H1 (cell line): ENCODE data around the gene DPP10. TPM values are rescaled to one million over a fixed set of nuclear protein-coding genes. Genes with fewer than 3 reads are reported as not detected.

Source experiments
- CTCF ChIA-PET: fragments of 300-600 bp; sonication (Branson Sonifier 250); formaldehyde crosslinking; loops from one replicate; lab custom pipeline; 2021; ENCODE audit not compliant: partially characterized antibody; lab: Charles Lee
- POLR2A ChIA-PET: fragments of 300-600 bp; sonication (Branson Sonifier 250); formaldehyde crosslinking; loops from one replicate; lab custom pipeline; 2021; ENCODE audit warnings: inconsistent platforms; ENCODE audit not compliant: partially characterized antibody; lab: Charles Lee
- DNase-seq, 2 experiments: peaks; one replicate each; pipeline versions ENCODE4 v3.0.0 to v3.0.0-alpha.2; 2010 to 2022; ENCODE audit warnings: low spot score in 2 of 2, low read depth in 1 of 2, mixed read lengths in 1 of 2
- FAIRE-seq: peaks from 2 replicates; lab custom pipeline; 2011; peaks lifted over from hg19 to GRCh38; lab: Jason Lieb, UNC
- H2AFZ ChIP-seq: 2 replicates; pipeline ENCODE4 v1.8.1; 2012; ENCODE audit warnings: low read length, inconsistent platforms
- H2AK5ac ChIP-seq: 2 replicates; pipeline ENCODE4 v1.6.1; 2013; ENCODE audit warnings: low read depth, low read length
- H2BK120ac ChIP-seq: replicated peaks from 2 replicates; pipeline ENCODE3; 2013; ENCODE audit warnings: low read depth, low read length, inconsistent platforms
- H2BK12ac ChIP-seq: 2 replicates; pipeline ENCODE4 v1.6.1; 2013; ENCODE audit warnings: low read depth, low read length
- H2BK15ac ChIP-seq: 2 replicates; pipeline ENCODE4 v1.6.1; 2013; ENCODE audit warnings: low read length
- H2BK20ac ChIP-seq: 2 replicates; pipeline ENCODE4 v1.6.1; 2013; ENCODE audit warnings: low read length
- H2BK5ac ChIP-seq: 2 replicates; pipeline ENCODE4 v1.6.1; 2013; ENCODE audit warnings: low read depth, low read length
- H3K14ac ChIP-seq: 2 replicates; pipeline ENCODE4 v1.6.1; 2013; ENCODE audit warnings: inconsistent platforms; ENCODE audit not compliant: insufficient read length
- H3K18ac ChIP-seq: 2 replicates; pipeline ENCODE4 v1.6.1; 2013; ENCODE audit warnings: low read length; ENCODE audit errors: extremely low read depth
- H3K23ac ChIP-seq: 2 replicates; pipeline ENCODE4 v1.6.1; 2013; ENCODE audit warnings: inconsistent platforms; ENCODE audit not compliant: insufficient read length
- H3K23me2 ChIP-seq: 2 replicates; pipeline ENCODE4 v1.6.1; 2013; ENCODE audit warnings: low read depth, low read length
- H3K27ac ChIP-seq: 2 replicates; pipeline ENCODE4 v1.6.1; 2011; ENCODE audit warnings: low read depth, low read length, inconsistent platforms
- H3K27me3 ChIP-seq, 4 experiments: replicated peaks in 1 of 4; 1 replicate in 1 of 4; 2 replicates in 3 of 4; pipeline versions ENCODE4 v1.6.1 to v1.8.1; 2011 to 2013; ENCODE audit warnings: low read length in 3 of 4, mild to moderate bottlenecking in 3 of 4, inconsistent platforms in 2 of 4, mixed read lengths in 2 of 4, moderate library complexity in 1 of 4; ENCODE audit not compliant: control insufficient read depth in 3 of 4, insufficient read depth in 3 of 4; ENCODE audit errors: extremely low read depth in 1 of 4
- H3K36me3 ChIP-seq, 4 experiments: 2 replicates each; pipeline versions ENCODE4 v1.6.1 to v1.8.1; 2011 to 2013; ENCODE audit warnings: mild to moderate bottlenecking in 4 of 4, low read length in 3 of 4, moderate library complexity in 2 of 4, control low read depth in 1 of 4, inconsistent platforms in 1 of 4; ENCODE audit not compliant: insufficient read depth in 4 of 4, control insufficient read depth in 2 of 4
- H3K4ac ChIP-seq: replicated peaks from 2 replicates; pipeline ENCODE3; 2013; ENCODE audit warnings: low read length, low read depth, mixed read lengths, inconsistent platforms; ENCODE audit not compliant: insufficient read length
- H3K4me1 ChIP-seq, 4 experiments: replicated peaks in 1 of 4; 1 replicate in 1 of 4; 2 replicates in 3 of 4; pipeline versions ENCODE4 v1.6.1 to v1.8.1; 2011 to 2013; ENCODE audit warnings: low read length in 3 of 4, inconsistent platforms in 2 of 4, mixed read lengths in 1 of 4; ENCODE audit not compliant: insufficient read depth in 4 of 4, control insufficient read depth in 3 of 4
- H3K4me2 ChIP-seq, 2 experiments: 2 replicates each; pipeline versions ENCODE4 v1.6.1 to v1.8.1; 2011 to 2013; ENCODE audit warnings: low read depth in 2 of 2, low read length in 2 of 2, control low read depth in 1 of 2, inconsistent platforms in 1 of 2, mild to moderate bottlenecking in 1 of 2; ENCODE audit not compliant: insufficient read depth in 1 of 2
- H3K4me3 ChIP-seq, 4 experiments: fragments of 200-600, 300-600 bp in 1 of 4; sonication (generic), shearing (Covaris generic), sonication (Bioruptor Twin) in 1 of 4; 2 replicates each; pipeline versions ENCODE4 v1.5.1 to v1.8.1; 2011 to 2016; ENCODE audit warnings: low read length in 4 of 4, low read depth in 3 of 4, control low read depth in 2 of 4, inconsistent platforms in 2 of 4, mild to moderate bottlenecking in 2 of 4, mixed read lengths in 1 of 4, moderate library complexity in 1 of 4; ENCODE audit not compliant: insufficient read depth in 2 of 4; ENCODE audit errors: extremely low read depth in 1 of 4
- H3K56ac ChIP-seq: replicated peaks from 2 replicates; pipeline ENCODE3; 2013; ENCODE audit warnings: low read depth, mild to moderate bottlenecking, mixed read lengths, low read length, inconsistent platforms; ENCODE audit not compliant: insufficient read length
- H3K79me1 ChIP-seq: 2 replicates; pipeline ENCODE4 v1.6.1; 2013; ENCODE audit warnings: low read depth, low read length, control low read depth
- H3K79me2 ChIP-seq, 2 experiments: 2 replicates each; pipeline versions ENCODE4 v1.6.1 to v1.8.1; 2012 to 2013; ENCODE audit warnings: low read length in 2 of 2, mild to moderate bottlenecking in 2 of 2, inconsistent platforms in 1 of 2; ENCODE audit not compliant: insufficient read depth in 2 of 2, control insufficient read depth in 1 of 2
- H3K9ac ChIP-seq, 4 experiments: replicated peaks in 1 of 4; 1 replicate in 1 of 4; 2 replicates in 3 of 4; pipeline versions ENCODE4 v1.6.1 to v1.8.1; 2011 to 2013; ENCODE audit warnings: low read depth in 3 of 4, low read length in 3 of 4, control low read depth in 2 of 4, mild to moderate bottlenecking in 2 of 4, moderate library complexity in 2 of 4, inconsistent platforms in 1 of 4; ENCODE audit errors: extremely low read depth in 1 of 4
- H3K9me3 ChIP-seq, 2 experiments: 2 replicates each; pipeline versions ENCODE4 v1.6.1 to v1.8.1; 2012 to 2013; ENCODE audit warnings: mild to moderate bottlenecking in 2 of 2, moderate library complexity in 2 of 2, control low read depth in 1 of 2, inconsistent platforms in 1 of 2, low read depth in 1 of 2, low read length in 1 of 2, mixed read lengths in 1 of 2; ENCODE audit not compliant: insufficient read depth in 2 of 2
- H4K20me1 ChIP-seq, 2 experiments: replicated peaks in 1 of 2; 2 replicates each; pipeline versions ENCODE3 to v1.8.1; 2011 to 2013; ENCODE audit warnings: inconsistent platforms in 2 of 2, low read length in 2 of 2, mild to moderate bottlenecking in 1 of 2; ENCODE audit not compliant: insufficient read depth in 2 of 2, control insufficient read depth in 1 of 2
- H4K5ac ChIP-seq: 2 replicates; pipeline ENCODE4 v1.6.1; 2013; ENCODE audit warnings: low read length, low read depth, mixed read lengths, inconsistent platforms; ENCODE audit not compliant: insufficient read length
- H4K8ac ChIP-seq: 2 replicates; pipeline ENCODE4 v1.8.0; 2013; ENCODE audit warnings: mild to moderate bottlenecking, moderate library complexity, low read length, inconsistent platforms; ENCODE audit not compliant: insufficient read depth; ENCODE audit errors: extremely low read depth
- H4K91ac ChIP-seq: replicated peaks from 2 replicates; pipeline ENCODE3; 2013; ENCODE audit warnings: low read length, mixed read lengths, inconsistent platforms; ENCODE audit not compliant: insufficient read length
- EGR1 ChIP-seq: IDR thresholded peaks from 2 replicates; pipeline ENCODE4 v1.6.1; 2011; ENCODE audit warnings: low read depth, low read length, borderline replicate concordance
- SIN3A ChIP-seq, 2 experiments: IDR thresholded peaks in 1 of 2; conservative IDR thresholded peaks in 1 of 2; 2 replicates each; pipeline ENCODE4 v1.6.1; 2011 to 2012; ENCODE audit warnings: low read length in 2 of 2, improper control_type of control experiment in 1 of 2, low read depth in 1 of 2, mild to moderate bottlenecking in 1 of 2
- TCF12 ChIP-seq: IDR thresholded peaks from 2 replicates; pipeline ENCODE4 v1.6.1; 2011; ENCODE audit warnings: low read depth, mild to moderate bottlenecking, low read length
- WGBS, 2 experiments: shearing (Covaris generic) in 1 of 2; methylation state at CpG; one replicate each; pipeline versions ENCODE4 v1.1.6 to v1.1.7; 2013 to 2015; ENCODE audit warnings: low lambda C conversion rate in 2 of 2, mixed read lengths in 2 of 2, inconsistent platforms in 1 of 2, low coverage in 1 of 2, missing lambda C conversion rate in 1 of 2; ENCODE audit not compliant: insufficient replicate concordance in 2 of 2, insufficient coverage in 1 of 2, insufficient read length in 1 of 2; ENCODE audit errors: extremely low coverage in 1 of 2, missing lambda C conversion rate in 1 of 2; 5-methylcytosine and 5-hydroxymethylcytosine counted together
- polyA plus RNA-seq, 7 experiments: library from polyadenylated mRNA; depleted of rRNA in 3 of 7; stranded (reverse) in 5 of 7; unstranded in 2 of 7; fragments of >200 nt in 5 of 7; fragments of 200-250 nt in 2 of 7; gene quantifications; 1 replicate in 5 of 7; 2 replicates in 1 of 7; 4 replicates in 1 of 7; pipeline versions ENCODE4 v1.2.1 to v1.2.3, GENCODE V29; 2011 to 2013; ENCODE audit warnings: missing spikeins in 2 of 7, mixed read lengths in 2 of 7
- total RNA-seq: library from RNA; stranded (reverse); fragmentation: NEBNext Ultra II Directional; extraction: Animal tissue kit (Norgen Biotek cat#: 25700); gene quantifications from 2 replicates; pipeline ENCODE4 v1.2.1, GENCODE V29; 2021

The DPP10 gene
- total and polyA plus RNA-seq, 2 of the 8 experiments (the other 6 are each of a cell fraction or from before 2014, with no cell fraction given): 3.3 to 7.2 TPM

GRCh38 chr2:114468343-114468742 is 25.9 kb downstream of the DPP10 start:
- Histone ChIP-seq H2AK5ac (no peak overlapping the region), H3K79me1 (no peaks in the 10 kb centered on the region), H3K18ac (no peak overlapping the region), H3K36me3 (no peaks in the 10 kb centered on the region), H2BK20ac (no peak overlapping the region), H2BK5ac (no peak overlapping the region), H3K79me2 (no peaks in the 10 kb centered on the region), H4K8ac (no peak overlapping the region), H3K4me3 (no peak overlapping the region), H3K27ac (no peak overlapping the region), H4K91ac (no peak overlapping the region), H3K9me3 (no peaks in the 10 kb centered on the region), H2BK15ac (no peak overlapping the region), H3K9ac (no peak overlapping the region), H2BK120ac (no peak overlapping the region), H3K4me1 (no peaks in the 10 kb centered on the region), H3K23ac (no peak overlapping the region), H4K5ac (no peak overlapping the region), H3K14ac (no peak overlapping the region), H3K4me2 (no peak overlapping the region), H3K23me2 (no peaks in the 10 kb centered on the region), H3K4ac (no peak overlapping the region), H4K20me1 (no peaks in the 10 kb centered on the region), H2AFZ (no peak overlapping the region), H3K27me3 (no peaks in the 10 kb centered on the region), H2BK12ac (no peak overlapping the region), H3K56ac (no peak overlapping the region)
- no peak for TF ChIP-seq EGR1
- TF ChIP-seq TCF12: no peak
- TF ChIP-seq SIN3A (conservative IDR thresholded peaks at IDR 0.05 in 1 of 2, IDR thresholded peaks at IDR 0.05 in 1 of 2; ENCODE audit: low read depth in 1 of 2, low read length in 2 of 2): no peak
- ChIA-PET CTCF (no interaction called here), POLR2A (interaction anchor here (0.6 kb wide), 1 partner anchor 244 kb away, joined by 3 read pairs; no protein-coding TSS in a partner anchor)
- DNase-seq: no peak
- no peak for FAIRE-seq
- 96% methylated on average over 4 of the region's 4 CpGs; no CpG with 5 or more reads in 1 of the 2 experiments for WGBS, 2 experiments
